OCI-LY1 (cell line): Measurements from ENCODE around the gene KCTD2.

Experiments
- H2AFZ ChIP-seq: fragments of 200-600 bp; sonication (generic), shearing (Covaris generic); 2 replicates; pipeline ENCODE4 v1.6.0; 2014; ENCODE audit warnings: antibody characterized with exemption, mild to moderate bottlenecking, low read length
- H3F3A ChIP-seq: fragments of 200-600 bp; sonication (generic), shearing (Covaris generic); 2 replicates; pipeline ENCODE4 v1.6.0; 2014; ENCODE audit warnings: mild to moderate bottlenecking, antibody characterized with exemption, low read length, moderate library complexity; ENCODE audit not compliant: insufficient read depth
- H3K27ac ChIP-seq: fragments of 200-600 bp; sonication (generic); 2 replicates; pipeline ENCODE4 v1.5.1; 2014; ENCODE audit warnings: low read length, mixed run types, mild to moderate bottlenecking, low read depth; ENCODE audit not compliant: poor library complexity, severe bottlenecking
- H3K27me3 ChIP-seq: fragments of 200-600 bp; sonication (generic); 2 replicates; pipeline ENCODE4 v1.6.0; 2014; ENCODE audit warnings: antibody characterized with exemption, mild to moderate bottlenecking, low read length, moderate library complexity; ENCODE audit not compliant: insufficient read depth
- H3K36me3 ChIP-seq: fragments of 200-600 bp; sonication (generic); 2 replicates; pipeline ENCODE4 v1.6.1; 2014; ENCODE audit warnings: mild to moderate bottlenecking, antibody characterized with exemption, low read length, moderate library complexity, mixed read lengths; ENCODE audit not compliant: insufficient read depth
- H3K4me1 ChIP-seq: fragments of 200-600 bp; sonication (generic); 2 replicates; pipeline ENCODE4 v1.5.1; 2014; ENCODE audit warnings: mild to moderate bottlenecking, low read length, moderate library complexity; ENCODE audit not compliant: insufficient read depth, severe bottlenecking
- H3K4me2 ChIP-seq: fragments of 200-600 bp; sonication (generic), shearing (Covaris generic); 2 replicates; pipeline ENCODE4 v1.6.1; 2014; ENCODE audit warnings: low read length
- H3K4me3 ChIP-seq: fragments of 200-600 bp; sonication (generic); 2 replicates; pipeline ENCODE4 v1.5.1; 2014; ENCODE audit warnings: low read length, low read depth, mild to moderate bottlenecking, mixed read lengths; ENCODE audit not compliant: poor library complexity, severe bottlenecking
- H3K79me2 ChIP-seq: fragments of 200-600 bp; shearing (Covaris generic); 2 replicates; pipeline ENCODE4 v1.6.1; 2016; ENCODE audit warnings: mixed run types, low read length, mixed read lengths; ENCODE audit not compliant: insufficient read depth
- H3K9ac ChIP-seq: fragments of 200-600 bp; sonication (generic), shearing (Covaris generic); 2 replicates; pipeline ENCODE4 v1.6.1; 2014; ENCODE audit warnings: mild to moderate bottlenecking, low read length, mixed read lengths
- H3K9me2 ChIP-seq: fragments of 200-600 bp; sonication (generic), shearing (Covaris generic); 2 replicates; pipeline ENCODE4 v1.6.1; 2014; ENCODE audit warnings: low read depth, mild to moderate bottlenecking, low read length, mixed read lengths
- H3K9me3 ChIP-seq: fragments of 200-600 bp; shearing (Covaris generic); 2 replicates; pipeline ENCODE4 v1.6.1; 2014; ENCODE audit warnings: low read length, mixed read lengths
- H4K20me1 ChIP-seq: fragments of 200-600 bp; sonication (generic), shearing (Covaris generic); 2 replicates; pipeline ENCODE4 v1.6.0; 2016; ENCODE audit warnings: mild to moderate bottlenecking, low read length; ENCODE audit not compliant: insufficient read depth
- EZH2 ChIP-seq: fragments of 200-600 bp; sonication (generic), shearing (Covaris generic); IDR thresholded peaks from 2 replicates; pipeline ENCODE4 v1.8.0; 2017; ENCODE audit warnings: borderline replicate concordance, mixed run types, mild to moderate bottlenecking, antibody characterized with exemption, low read length, moderate library complexity, mixed read lengths
- TF ChIP-seq, protein P1 (sequence below): fragments of 200-600 bp; sonication (generic), shearing (Covaris generic); IDR thresholded peaks from 2 replicates; pipeline ENCODE4 v1.5.1; 2017; ENCODE audit warnings: mild to moderate bottlenecking, antibody characterized with exemption, low read length, moderate library complexity, mixed read lengths

KCTD2 gene

DNA sequence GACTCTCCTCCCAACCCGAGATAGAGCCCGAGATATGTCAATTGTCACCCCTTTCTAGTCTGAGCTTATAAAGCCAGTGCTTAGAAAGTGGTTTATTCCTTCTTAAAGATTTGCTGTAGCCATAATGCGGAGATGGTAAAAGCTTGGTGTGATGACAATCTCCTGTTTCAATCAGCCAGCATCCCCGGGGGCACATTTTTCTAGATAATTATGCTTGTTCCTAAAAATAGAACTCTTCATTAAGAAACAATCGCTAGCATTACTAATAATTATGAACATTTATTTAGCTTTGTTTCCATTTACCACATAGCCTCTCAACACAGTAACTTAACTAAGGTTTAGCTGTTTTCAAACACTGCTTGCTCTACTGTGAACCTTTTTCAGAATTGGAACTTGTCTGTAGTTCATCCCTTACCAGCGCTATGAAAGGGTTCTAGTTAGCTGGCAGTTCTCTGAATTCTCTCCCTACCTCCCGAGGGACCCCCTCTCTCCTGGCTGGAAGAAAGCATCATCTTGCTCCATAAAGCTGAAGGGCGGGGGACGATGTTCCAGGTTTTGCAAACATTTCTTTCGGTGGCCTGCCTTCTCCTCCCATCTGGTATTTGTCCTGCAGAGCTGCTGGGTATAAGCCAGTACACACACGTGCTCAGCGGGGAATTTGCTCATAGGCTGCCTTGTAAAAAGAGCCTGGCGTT lies 35.5 kb upstream of the KCTD2 start:
- H3F3A ChIP-seq, result no peaks in the 10 kb centered on the region
- H3K9ac ChIP-seq, result peak overlapping the region; percentile 87
- no peaks in the 10 kb centered on the region for H3K9me2 ChIP-seq
- H2AFZ ChIP-seq, result peak overlapping the region; percentile 99
- H3K4me1 ChIP-seq, result peaks cover 20% of the 10 kb centered on the region
- peak overlapping the region; percentile 91 for H3K4me3 ChIP-seq
- H3K36me3 ChIP-seq, result peaks cover 4% of the 10 kb centered on the region; the same call in 1 of the 2 replicates
- H3K4me2 ChIP-seq, result peak overlapping the region; percentile 96
- no peaks in the 10 kb centered on the region for H3K9me3 ChIP-seq
- peaks cover 8% of the 10 kb centered on the region; the same call in 1 of the 2 replicates for H3K79me2 ChIP-seq
- H3K27me3 ChIP-seq, result no peaks in the 10 kb centered on the region
- no peak overlapping the region for H3K27ac ChIP-seq
- H4K20me1 ChIP-seq, result no peaks in the 10 kb centered on the region
- TF ChIP-seq, protein P1, sequence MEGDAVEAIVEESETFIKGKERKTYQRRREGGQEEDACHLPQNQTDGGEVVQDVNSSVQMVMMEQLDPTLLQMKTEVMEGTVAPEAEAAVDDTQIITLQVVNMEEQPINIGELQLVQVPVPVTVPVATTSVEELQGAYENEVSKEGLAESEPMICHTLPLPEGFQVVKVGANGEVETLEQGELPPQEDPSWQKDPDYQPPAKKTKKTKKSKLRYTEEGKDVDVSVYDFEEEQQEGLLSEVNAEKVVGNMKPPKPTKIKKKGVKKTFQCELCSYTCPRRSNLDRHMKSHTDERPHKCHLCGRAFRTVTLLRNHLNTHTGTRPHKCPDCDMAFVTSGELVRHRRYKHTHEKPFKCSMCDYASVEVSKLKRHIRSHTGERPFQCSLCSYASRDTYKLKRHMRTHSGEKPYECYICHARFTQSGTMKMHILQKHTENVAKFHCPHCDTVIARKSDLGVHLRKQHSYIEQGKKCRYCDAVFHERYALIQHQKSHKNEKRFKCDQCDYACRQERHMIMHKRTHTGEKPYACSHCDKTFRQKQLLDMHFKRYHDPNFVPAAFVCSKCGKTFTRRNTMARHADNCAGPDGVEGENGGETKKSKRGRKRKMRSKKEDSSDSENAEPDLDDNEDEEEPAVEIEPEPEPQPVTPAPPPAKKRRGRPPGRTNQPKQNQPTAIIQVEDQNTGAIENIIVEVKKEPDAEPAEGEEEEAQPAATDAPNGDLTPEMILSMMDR, result no peak
- no peak for TF ChIP-seq EZH2

DNA sequence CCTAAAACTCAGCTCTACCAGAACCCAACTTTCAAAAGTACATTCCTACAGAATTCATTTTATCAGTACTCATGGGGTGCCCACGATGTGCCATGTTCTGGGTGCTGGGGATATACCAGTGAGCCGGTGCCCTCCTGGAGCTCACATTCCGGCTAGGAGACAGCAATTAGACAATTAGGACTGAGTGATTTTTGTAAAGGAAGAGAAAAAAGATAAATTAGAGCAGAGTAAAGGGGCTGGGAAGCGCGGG lies 35.0 kb upstream of the KCTD2 start:
- Histone ChIP-seq H4K20me1 (no peaks in the 10 kb centered on the region), H3K79me2 (peaks cover 8% of the 10 kb centered on the region; the same call in 1 of the 2 replicates), H3K9ac (peak overlapping the region; percentile 87), H3K4me3 (peak overlapping the region; percentile 91), H3F3A (no peaks in the 10 kb centered on the region), H3K27me3 (no peaks in the 10 kb centered on the region), H2AFZ (peak overlapping the region; percentile 99), H3K4me1 (peaks cover 20% of the 10 kb centered on the region), H3K9me2 (no peaks in the 10 kb centered on the region), H3K36me3 (peaks cover 9% of the 10 kb centered on the region; the same call in 1 of the 2 replicates), H3K9me3 (no peaks in the 10 kb centered on the region), H3K27ac (no peak overlapping the region), H3K4me2 (peak overlapping the region; percentile 96)
- no peak for TF ChIP-seq EZH2
- TF ChIP-seq, protein P1, result no peak

DNA sequence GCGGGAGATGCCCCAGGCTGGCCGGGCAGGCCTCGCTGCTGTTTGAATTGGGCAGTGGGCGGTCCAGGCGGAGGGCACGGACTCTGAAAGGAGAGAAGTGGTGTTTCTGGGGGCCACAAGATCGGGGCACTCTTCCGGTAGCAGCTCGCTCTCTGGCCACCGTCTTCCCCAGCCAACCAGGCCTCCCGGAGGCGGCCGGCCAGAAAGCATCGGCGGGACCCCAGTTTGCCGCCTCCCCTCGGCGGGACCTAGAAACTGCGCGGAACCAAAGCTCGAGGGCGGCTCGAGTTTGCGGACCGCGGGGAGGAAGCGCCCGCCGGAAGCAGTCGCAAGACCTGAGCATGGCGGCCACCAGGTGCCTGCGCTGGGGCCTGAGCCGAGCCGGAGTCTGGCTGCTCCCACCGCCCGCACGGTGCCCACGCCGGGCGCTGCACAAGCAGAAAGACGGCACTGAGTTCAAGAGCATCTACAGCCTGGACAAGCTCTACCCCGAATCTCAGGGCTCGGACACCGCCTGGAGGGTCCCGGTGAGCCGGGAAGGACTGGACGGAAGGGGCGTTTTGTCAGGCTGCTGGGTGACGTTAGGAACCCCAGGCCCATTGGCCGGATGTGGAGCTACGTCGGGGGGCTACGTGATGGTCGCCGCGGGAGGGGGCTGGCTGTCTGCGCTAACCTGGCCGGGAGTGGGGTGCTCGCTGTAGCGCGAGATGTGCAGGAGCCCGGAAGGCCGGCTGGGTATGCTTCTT lies 34.5 kb upstream of the KCTD2 start, which contains the start of gene MRPL58:
Gene MRPL58 (plus strand): TSS at position 325 of the 746 bp plus-strand sequence. CDS start 17 bp downstream, at position 342.
- no peak for TF ChIP-seq EZH2
- TF ChIP-seq, protein P1, result peak; percentile 32; the same call in 1 of the 2 replicates

More for the DNA sequence above, 34.5 kb upstream of the KCTD2 start, which contains the start of gene MRPL58:
- peak within 1 kb of the TSS; percentile 56 for H3K27ac ChIP-seq
- no peaks in the 10 kb centered on the region for H3F3A ChIP-seq
- no peaks in the 10 kb centered on the region for H3K27me3 ChIP-seq
- H2AFZ ChIP-seq, result peak within 1 kb of the TSS; percentile 99
- H3K9me2 ChIP-seq, result no peaks in the 10 kb centered on the region
- H4K20me1 ChIP-seq, result no peaks in the 10 kb centered on the region
- H3K9me3 ChIP-seq, result no peaks in the 10 kb centered on the region
- H3K4me3 ChIP-seq, result peak within 1 kb of the TSS; percentile 91
- H3K4me1 ChIP-seq, result peaks cover 20% of the 10 kb centered on the region
- peak within 1 kb of the TSS; percentile 96 for H3K4me2 ChIP-seq
- H3K9ac ChIP-seq, result peak within 1 kb of the TSS; percentile 87
- peaks cover 8% of the 10 kb centered on the region; the same call in 1 of the 2 replicates for H3K79me2 ChIP-seq
- peaks cover 9% of the 10 kb centered on the region; the same call in 1 of the 2 replicates for H3K36me3 ChIP-seq
